H1 (cell line): Measurements from ENCODE around the gene HRNR. TPM values are rescaled to one million over a fixed set of nuclear protein-coding genes. Genes with fewer than 3 reads are reported as not detected.

ENCODE experiments used
- CTCF ChIA-PET: fragments of 300-600 bp; sonication (Branson Sonifier 250); formaldehyde crosslinking; loops from one replicate; lab custom pipeline; 2021; ENCODE audit not compliant: partially characterized antibody; lab: Charles Lee
- POLR2A ChIA-PET: fragments of 300-600 bp; sonication (Branson Sonifier 250); formaldehyde crosslinking; loops from one replicate; lab custom pipeline; 2021; ENCODE audit warnings: inconsistent platforms; ENCODE audit not compliant: partially characterized antibody; lab: Charles Lee
- DNase-seq, 2 experiments: peaks; one replicate each; pipeline versions ENCODE4 v3.0.0 to v3.0.0-alpha.2; 2010 to 2022; ENCODE audit warnings: low spot score in 2 of 2, low read depth in 1 of 2, mixed read lengths in 1 of 2
- FAIRE-seq: peaks from 2 replicates; lab custom pipeline; 2011; peaks lifted over from hg19 to GRCh38; lab: Jason Lieb, UNC
- H2AFZ ChIP-seq: 2 replicates; pipeline ENCODE4 v1.8.1; 2012; ENCODE audit warnings: low read length, inconsistent platforms
- H2AK5ac ChIP-seq: 2 replicates; pipeline ENCODE4 v1.6.1; 2013; ENCODE audit warnings: low read depth, low read length
- H2BK120ac ChIP-seq: replicated peaks from 2 replicates; pipeline ENCODE3; 2013; ENCODE audit warnings: low read depth, low read length, inconsistent platforms
- H2BK12ac ChIP-seq: 2 replicates; pipeline ENCODE4 v1.6.1; 2013; ENCODE audit warnings: low read depth, low read length
- H2BK15ac ChIP-seq: 2 replicates; pipeline ENCODE4 v1.6.1; 2013; ENCODE audit warnings: low read length
- H2BK20ac ChIP-seq: 2 replicates; pipeline ENCODE4 v1.6.1; 2013; ENCODE audit warnings: low read length
- H2BK5ac ChIP-seq: 2 replicates; pipeline ENCODE4 v1.6.1; 2013; ENCODE audit warnings: low read depth, low read length
- H3K14ac ChIP-seq: 2 replicates; pipeline ENCODE4 v1.6.1; 2013; ENCODE audit warnings: inconsistent platforms; ENCODE audit not compliant: insufficient read length
- H3K18ac ChIP-seq: 2 replicates; pipeline ENCODE4 v1.6.1; 2013; ENCODE audit warnings: low read length; ENCODE audit errors: extremely low read depth
- H3K23ac ChIP-seq: 2 replicates; pipeline ENCODE4 v1.6.1; 2013; ENCODE audit warnings: inconsistent platforms; ENCODE audit not compliant: insufficient read length
- H3K23me2 ChIP-seq: 2 replicates; pipeline ENCODE4 v1.6.1; 2013; ENCODE audit warnings: low read depth, low read length
- H3K27ac ChIP-seq: 2 replicates; pipeline ENCODE4 v1.6.1; 2011; ENCODE audit warnings: low read depth, low read length, inconsistent platforms
- H3K27me3 ChIP-seq, 4 experiments: replicated peaks in 1 of 4; 1 replicate in 1 of 4; 2 replicates in 3 of 4; pipeline versions ENCODE4 v1.6.1 to v1.8.1; 2011 to 2013; ENCODE audit warnings: low read length in 3 of 4, mild to moderate bottlenecking in 3 of 4, inconsistent platforms in 2 of 4, mixed read lengths in 2 of 4, moderate library complexity in 1 of 4; ENCODE audit not compliant: control insufficient read depth in 3 of 4, insufficient read depth in 3 of 4; ENCODE audit errors: extremely low read depth in 1 of 4
- H3K36me3 ChIP-seq, 4 experiments: 2 replicates each; pipeline versions ENCODE4 v1.6.1 to v1.8.1; 2011 to 2013; ENCODE audit warnings: mild to moderate bottlenecking in 4 of 4, low read length in 3 of 4, moderate library complexity in 2 of 4, control low read depth in 1 of 4, inconsistent platforms in 1 of 4; ENCODE audit not compliant: insufficient read depth in 4 of 4, control insufficient read depth in 2 of 4
- H3K4ac ChIP-seq: replicated peaks from 2 replicates; pipeline ENCODE3; 2013; ENCODE audit warnings: low read length, low read depth, mixed read lengths, inconsistent platforms; ENCODE audit not compliant: insufficient read length
- H3K4me1 ChIP-seq, 4 experiments: replicated peaks in 1 of 4; 1 replicate in 1 of 4; 2 replicates in 3 of 4; pipeline versions ENCODE4 v1.6.1 to v1.8.1; 2011 to 2013; ENCODE audit warnings: low read length in 3 of 4, inconsistent platforms in 2 of 4, mixed read lengths in 1 of 4; ENCODE audit not compliant: insufficient read depth in 4 of 4, control insufficient read depth in 3 of 4
- H3K4me2 ChIP-seq, 2 experiments: 2 replicates each; pipeline versions ENCODE4 v1.6.1 to v1.8.1; 2011 to 2013; ENCODE audit warnings: low read depth in 2 of 2, low read length in 2 of 2, control low read depth in 1 of 2, inconsistent platforms in 1 of 2, mild to moderate bottlenecking in 1 of 2; ENCODE audit not compliant: insufficient read depth in 1 of 2
- H3K4me3 ChIP-seq, 4 experiments: fragments of 200-600, 300-600 bp in 1 of 4; sonication (generic), shearing (Covaris generic), sonication (Bioruptor Twin) in 1 of 4; 2 replicates each; pipeline versions ENCODE4 v1.5.1 to v1.8.1; 2011 to 2016; ENCODE audit warnings: low read length in 4 of 4, low read depth in 3 of 4, control low read depth in 2 of 4, inconsistent platforms in 2 of 4, mild to moderate bottlenecking in 2 of 4, mixed read lengths in 1 of 4, moderate library complexity in 1 of 4; ENCODE audit not compliant: insufficient read depth in 2 of 4; ENCODE audit errors: extremely low read depth in 1 of 4
- H3K56ac ChIP-seq: replicated peaks from 2 replicates; pipeline ENCODE3; 2013; ENCODE audit warnings: low read depth, mild to moderate bottlenecking, mixed read lengths, low read length, inconsistent platforms; ENCODE audit not compliant: insufficient read length
- H3K79me1 ChIP-seq: 2 replicates; pipeline ENCODE4 v1.6.1; 2013; ENCODE audit warnings: low read depth, low read length, control low read depth
- H3K79me2 ChIP-seq, 2 experiments: 2 replicates each; pipeline versions ENCODE4 v1.6.1 to v1.8.1; 2012 to 2013; ENCODE audit warnings: low read length in 2 of 2, mild to moderate bottlenecking in 2 of 2, inconsistent platforms in 1 of 2; ENCODE audit not compliant: insufficient read depth in 2 of 2, control insufficient read depth in 1 of 2
- H3K9ac ChIP-seq, 4 experiments: replicated peaks in 1 of 4; 1 replicate in 1 of 4; 2 replicates in 3 of 4; pipeline versions ENCODE4 v1.6.1 to v1.8.1; 2011 to 2013; ENCODE audit warnings: low read depth in 3 of 4, low read length in 3 of 4, control low read depth in 2 of 4, mild to moderate bottlenecking in 2 of 4, moderate library complexity in 2 of 4, inconsistent platforms in 1 of 4; ENCODE audit errors: extremely low read depth in 1 of 4
- H3K9me3 ChIP-seq, 2 experiments: 2 replicates each; pipeline versions ENCODE4 v1.6.1 to v1.8.1; 2012 to 2013; ENCODE audit warnings: mild to moderate bottlenecking in 2 of 2, moderate library complexity in 2 of 2, control low read depth in 1 of 2, inconsistent platforms in 1 of 2, low read depth in 1 of 2, low read length in 1 of 2, mixed read lengths in 1 of 2; ENCODE audit not compliant: insufficient read depth in 2 of 2
- H4K20me1 ChIP-seq, 2 experiments: replicated peaks in 1 of 2; 2 replicates each; pipeline versions ENCODE3 to v1.8.1; 2011 to 2013; ENCODE audit warnings: inconsistent platforms in 2 of 2, low read length in 2 of 2, mild to moderate bottlenecking in 1 of 2; ENCODE audit not compliant: insufficient read depth in 2 of 2, control insufficient read depth in 1 of 2
- H4K5ac ChIP-seq: 2 replicates; pipeline ENCODE4 v1.6.1; 2013; ENCODE audit warnings: low read length, low read depth, mixed read lengths, inconsistent platforms; ENCODE audit not compliant: insufficient read length
- H4K8ac ChIP-seq: 2 replicates; pipeline ENCODE4 v1.8.0; 2013; ENCODE audit warnings: mild to moderate bottlenecking, moderate library complexity, low read length, inconsistent platforms; ENCODE audit not compliant: insufficient read depth; ENCODE audit errors: extremely low read depth
- H4K91ac ChIP-seq: replicated peaks from 2 replicates; pipeline ENCODE3; 2013; ENCODE audit warnings: low read length, mixed read lengths, inconsistent platforms; ENCODE audit not compliant: insufficient read length
- RBBP5 ChIP-seq: IDR thresholded peaks from 2 replicates; pipeline ENCODE4 v1.7.1; 2012; ENCODE audit warnings: low read depth, mild to moderate bottlenecking, inconsistent platforms, low read length, moderate library complexity, borderline replicate concordance
- TEAD4 ChIP-seq: IDR thresholded peaks from 2 replicates; pipeline ENCODE4 v1.6.1; 2012; ENCODE audit warnings: low read depth, low read length, inconsistent platforms, mixed read lengths
- WGBS, 2 experiments: shearing (Covaris generic) in 1 of 2; methylation state at CpG; one replicate each; pipeline versions ENCODE4 v1.1.6 to v1.1.7; 2013 to 2015; ENCODE audit warnings: low lambda C conversion rate in 2 of 2, mixed read lengths in 2 of 2, inconsistent platforms in 1 of 2, low coverage in 1 of 2, missing lambda C conversion rate in 1 of 2; ENCODE audit not compliant: insufficient replicate concordance in 2 of 2, insufficient coverage in 1 of 2, insufficient read length in 1 of 2; ENCODE audit errors: extremely low coverage in 1 of 2, missing lambda C conversion rate in 1 of 2; 5-methylcytosine and 5-hydroxymethylcytosine counted together
- polyA plus RNA-seq, 7 experiments: library from polyadenylated mRNA; depleted of rRNA in 3 of 7; stranded (reverse) in 5 of 7; unstranded in 2 of 7; fragments of >200 nt in 5 of 7; fragments of 200-250 nt in 2 of 7; gene quantifications; 1 replicate in 5 of 7; 2 replicates in 1 of 7; 4 replicates in 1 of 7; pipeline versions ENCODE4 v1.2.1 to v1.2.3, GENCODE V29; 2011 to 2013; ENCODE audit warnings: missing spikeins in 2 of 7, mixed read lengths in 2 of 7
- total RNA-seq: library from RNA; stranded (reverse); fragmentation: NEBNext Ultra II Directional; extraction: Animal tissue kit (Norgen Biotek cat#: 25700); gene quantifications from 2 replicates; pipeline ENCODE4 v1.2.1, GENCODE V29; 2021

Gene HRNR
- total and polyA plus RNA-seq, 2 of the 8 experiments (the other 6 are each of a cell fraction or from before 2014, with no cell fraction given) = not detected

GRCh38 chr1:152225678-152226077 is 1.7 kb upstream of the HRNR start:
- FAIRE-seq = no peak

More at GRCh38 chr1:152225678-152226077, 1.7 kb upstream of the HRNR start:
- Histone ChIP-seq H3K79me1 (no peaks in the 10 kb centered on the region), H3K27ac (no peak overlapping the region), H3K9ac (no peak overlapping the region), H3K27me3 (no peaks in the 10 kb centered on the region), H3K23ac (no peak overlapping the region), H3K18ac (no peak overlapping the region), H3K56ac (no peak overlapping the region), H2AFZ (no peak overlapping the region), H2BK5ac (no peak overlapping the region), H3K9me3 (peaks cover 70 to 75% of the 10 kb centered on the region in 2 experiments), H3K79me2 (no peaks in the 10 kb centered on the region), H2BK12ac (no peak overlapping the region), H3K36me3 (no peaks in the 10 kb centered on the region; a peak in 1 of 8 replicates), H2BK15ac (no peak overlapping the region), H4K91ac (no peak overlapping the region), H3K23me2 (no peaks in the 10 kb centered on the region), H2AK5ac (no peak overlapping the region), H2BK120ac (no peak overlapping the region), H3K4me2 (no peak overlapping the region), H3K4me3 (no peak overlapping the region), H3K4me1 (no peaks in the 10 kb centered on the region), H2BK20ac (no peak overlapping the region), H4K8ac (no peak overlapping the region), H3K4ac (no peak overlapping the region), H3K14ac (no peak overlapping the region), H4K5ac (no peak overlapping the region), H4K20me1 (no peaks in the 10 kb centered on the region)
- DNase-seq = no peak
- POLR2A ChIA-PET = no interaction called here
- TF ChIP-seq TEAD4 = no peak
- TF ChIP-seq RBBP5 = no peak
- 67% methylated on average over 3 of the region's 3 CpGs; no CpG with 5 or more reads in 1 of the 2 experiments for WGBS, 2 experiments
- CTCF ChIA-PET = no interaction called here
